GM18511 (cell line): ENCODE measurements around the gene TJAP1.

ENCODE experiments used
- ATAC-seq: cut with Tn5 transposase; IDR thresholded peaks from one replicate; pipeline ENCODE4 v1.9.1; 2021; ENCODE audit warnings: mild to moderate bottlenecking, moderate library complexity; ENCODE audit not compliant: unreplicated experiment

The TJAP1 gene, protein sequence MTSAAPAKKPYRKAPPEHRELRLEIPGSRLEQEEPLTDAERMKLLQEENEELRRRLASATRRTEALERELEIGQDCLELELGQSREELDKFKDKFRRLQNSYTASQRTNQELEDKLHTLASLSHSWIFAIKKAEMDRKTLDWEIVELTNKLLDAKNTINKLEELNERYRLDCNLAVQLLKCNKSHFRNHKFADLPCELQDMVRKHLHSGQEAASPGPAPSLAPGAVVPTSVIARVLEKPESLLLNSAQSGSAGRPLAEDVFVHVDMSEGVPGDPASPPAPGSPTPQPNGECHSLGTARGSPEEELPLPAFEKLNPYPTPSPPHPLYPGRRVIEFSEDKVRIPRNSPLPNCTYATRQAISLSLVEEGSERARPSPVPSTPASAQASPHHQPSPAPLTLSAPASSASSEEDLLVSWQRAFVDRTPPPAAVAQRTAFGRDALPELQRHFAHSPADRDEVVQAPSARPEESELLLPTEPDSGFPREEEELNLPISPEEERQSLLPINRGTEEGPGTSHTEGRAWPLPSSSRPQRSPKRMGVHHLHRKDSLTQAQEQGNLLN

DNA sequence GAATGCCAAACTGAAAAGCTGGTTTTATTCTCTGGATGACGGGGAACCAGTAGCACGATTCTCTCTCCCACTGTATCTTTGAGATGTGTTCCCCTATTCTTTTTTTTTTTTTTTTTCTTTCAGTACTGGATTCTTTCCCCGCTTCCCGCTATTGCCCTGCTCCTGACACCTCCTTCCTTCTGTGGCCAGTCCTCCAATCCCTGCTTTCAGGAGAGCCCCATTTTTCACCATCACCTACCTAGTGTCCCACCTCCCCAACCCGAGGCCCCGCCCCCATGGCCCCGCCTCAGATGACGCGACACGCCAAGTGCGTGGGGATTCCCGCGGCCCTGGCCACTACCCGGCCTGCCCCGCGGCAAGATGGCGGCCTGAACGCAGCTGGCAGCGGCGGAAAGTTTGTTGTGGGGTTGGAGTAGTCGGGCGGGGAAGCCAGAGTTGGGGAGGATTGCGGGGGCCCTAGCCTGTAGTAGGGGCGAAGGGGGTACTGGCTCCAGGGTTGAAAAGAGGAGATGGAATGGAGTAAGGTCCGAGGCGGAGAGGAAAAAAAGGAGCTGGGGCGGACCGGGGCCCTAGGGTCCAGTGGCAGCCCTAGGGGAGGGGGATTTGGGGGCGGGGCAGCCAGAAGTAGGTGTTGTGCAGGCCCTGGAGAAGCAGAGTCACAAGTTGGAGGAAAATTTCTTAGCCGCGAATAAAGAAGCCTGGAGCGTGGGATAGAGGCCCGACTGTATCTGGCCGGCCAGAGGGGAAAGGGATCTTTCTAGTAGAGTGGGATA lies at the start of gene TJAP1:
Gene TJAP1, plus strand, starts transcription at position 336 of the 773 bp plus-strand sequence. CDS start 21,432 bp downstream, outside the sequence.
- peak; percentile 97 for ATAC-seq

GRCh38 chr6:43428112-43428570 lies 49.2 kb upstream of the TJAP1 start:
- no peak for ATAC-seq

DNA sequence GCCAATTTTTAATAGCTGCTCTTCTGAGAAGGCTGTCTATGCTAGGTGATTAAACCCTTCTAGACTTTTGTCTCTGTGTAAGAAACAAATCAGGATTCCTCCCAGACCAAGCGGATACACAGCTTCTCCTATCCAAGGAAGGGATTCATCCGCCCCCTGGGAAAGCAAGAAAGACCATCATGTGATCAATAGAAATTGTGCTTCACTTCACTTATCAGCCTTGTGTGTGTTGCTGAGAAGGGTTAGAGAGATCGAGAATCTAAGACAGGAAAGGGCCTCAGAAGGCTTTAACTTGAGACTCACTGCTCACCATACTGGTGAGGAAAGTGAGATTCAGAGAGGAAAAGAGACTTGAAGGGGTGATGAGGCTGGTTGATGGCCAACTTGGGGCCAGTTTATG lies 48.5 kb upstream of the TJAP1 start:
- ATAC-seq = no peak

GRCh38 chr6:43432009-43432945 lies 45.1 kb upstream of the TJAP1 start:
- ATAC-seq = no peak

GRCh38 chr6:43433148-43433547 lies 44.2 kb upstream of the TJAP1 start:
- no peak for ATAC-seq

GRCh38 chr6:43434001-43434840 lies 43.1 kb upstream of the TJAP1 start:
- ATAC-seq = no peak

DNA sequence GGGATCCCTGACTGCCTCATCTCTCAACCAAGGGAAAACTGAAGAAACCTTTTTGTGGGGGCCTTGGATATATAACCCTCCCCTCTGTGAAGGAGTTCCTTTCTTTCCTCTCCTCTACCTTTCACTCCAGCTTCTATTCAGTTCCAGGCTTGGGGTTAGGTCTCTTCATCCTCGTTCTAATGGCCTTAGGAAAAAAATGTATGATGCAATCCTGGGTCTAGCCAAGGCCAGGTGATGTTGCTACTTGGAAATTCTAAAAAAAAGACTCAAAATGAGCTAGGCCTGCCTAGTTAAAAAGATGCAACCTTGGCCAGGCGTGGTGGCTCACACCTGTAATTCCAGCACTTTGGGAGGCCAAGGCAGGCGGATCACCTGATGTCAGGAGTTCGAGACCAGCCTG lies 42.4 kb upstream of the TJAP1 start:
- no peak for ATAC-seq

- no peak for ATAC-seq
Measured at GRCh38 chr6:43435682-43436437, 41.5 kb upstream of the TJAP1 start.

DNA sequence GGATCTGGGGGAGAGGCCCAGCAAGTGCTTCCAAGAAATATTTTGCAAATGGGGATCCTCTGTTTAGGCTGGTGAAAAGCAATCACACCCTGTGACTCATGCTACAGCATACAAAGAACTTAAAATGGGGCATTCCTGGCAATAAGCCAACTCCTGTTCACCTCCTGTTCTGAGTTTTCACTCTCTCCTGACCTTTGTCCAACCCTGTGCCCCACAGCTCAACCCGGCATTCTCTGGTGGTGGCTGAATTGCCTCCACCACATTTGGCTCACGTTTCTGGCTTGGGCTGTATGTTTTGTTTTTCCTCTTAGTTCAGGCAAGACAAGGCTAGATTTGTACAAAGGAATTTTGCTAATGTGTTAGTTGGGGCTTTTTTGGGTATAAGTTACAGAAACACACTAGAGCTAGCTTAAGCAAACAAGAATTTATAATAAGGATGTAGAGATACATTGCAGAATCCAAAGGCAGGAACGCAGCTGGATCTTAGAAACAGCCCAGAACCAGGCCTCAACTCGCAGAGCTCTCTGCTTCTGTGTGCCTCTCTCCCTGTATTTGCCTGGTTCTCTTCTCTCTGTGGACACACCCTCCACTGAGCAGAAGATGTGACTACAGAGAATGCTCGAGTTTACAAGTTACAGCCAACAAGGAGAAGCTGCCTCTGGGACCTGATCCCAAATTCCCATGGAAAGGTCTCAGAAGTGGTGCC lies 40.6 kb upstream of the TJAP1 start:
- ATAC-seq = no peak

- ATAC-seq = no peak
Measured at GRCh38 chr6:43437700-43438099, 39.7 kb upstream of the TJAP1 start.

DNA sequence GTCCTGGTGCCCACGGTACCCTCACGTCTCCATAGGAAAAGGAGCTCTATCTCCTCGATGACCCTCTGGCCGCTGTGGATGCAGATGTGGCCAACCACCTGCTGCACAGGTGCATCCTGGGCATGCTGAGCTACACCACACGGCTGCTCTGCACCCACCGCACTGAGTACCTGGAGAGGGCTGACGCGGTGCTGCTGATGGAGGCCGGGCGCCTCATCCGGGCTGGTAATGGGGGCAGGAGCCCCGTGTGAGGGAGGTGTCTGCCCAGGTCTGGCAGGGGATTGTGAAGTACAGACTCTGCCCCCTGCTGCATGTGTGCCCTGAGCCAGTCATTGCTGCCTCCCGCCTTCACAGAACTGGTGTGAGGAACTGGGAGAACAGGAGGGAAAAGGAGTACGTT lies 34.4 kb upstream of the TJAP1 start:
- ATAC-seq = no peak

- ATAC-seq = no peak
Measured at GRCh38 chr6:43444036-43444435, 33.3 kb upstream of the TJAP1 start.

- ATAC-seq = no peak
Measured at GRCh38 chr6:43444582-43444981, 32.8 kb upstream of the TJAP1 start.

GRCh38 chr6:43445576-43445975 lies 31.8 kb upstream of the TJAP1 start:
- ATAC-seq = no peak

DNA sequence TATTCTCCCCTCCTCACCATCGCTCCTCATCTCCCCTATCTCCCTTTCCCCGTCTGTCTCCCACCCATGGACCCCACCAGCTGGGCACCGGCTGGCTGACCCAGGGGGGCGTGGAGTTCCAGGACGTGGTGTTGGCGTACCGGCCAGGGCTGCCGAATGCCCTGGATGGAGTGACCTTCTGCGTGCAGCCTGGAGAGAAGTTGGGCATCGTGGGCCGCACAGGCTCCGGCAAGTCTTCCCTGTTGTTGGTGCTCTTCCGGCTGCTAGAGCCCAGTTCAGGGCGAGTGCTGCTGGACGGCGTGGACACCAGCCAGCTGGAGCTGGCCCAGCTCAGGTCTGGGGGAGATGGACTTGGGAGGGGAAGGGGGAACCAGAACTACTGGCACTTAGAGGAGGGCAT lies 29.8 kb upstream of the TJAP1 start:
- no peak for ATAC-seq

DNA sequence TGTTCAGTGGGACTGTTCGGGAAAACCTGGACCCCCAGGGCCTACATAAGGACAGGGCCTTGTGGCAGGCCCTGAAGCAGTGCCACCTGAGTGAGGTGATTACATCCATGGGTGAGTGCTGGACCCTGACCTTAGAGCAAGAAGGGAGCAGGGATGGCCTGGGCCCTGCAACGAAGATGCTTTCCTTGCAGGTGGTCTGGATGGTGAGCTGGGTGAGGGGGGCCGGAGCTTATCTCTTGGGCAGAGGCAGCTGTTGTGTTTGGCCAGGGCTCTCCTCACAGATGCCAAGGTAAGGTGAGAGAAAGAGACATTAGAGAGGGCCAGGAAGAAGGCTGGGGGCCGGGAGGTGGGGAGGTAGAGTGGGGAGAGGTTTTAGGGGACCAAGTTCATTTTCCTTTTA lies 28.5 kb upstream of the TJAP1 start:
- ATAC-seq = no peak

- ATAC-seq = no peak
Measured at GRCh38 chr6:43450699-43451131, 26.7 kb upstream of the TJAP1 start.

- no peak for ATAC-seq
Measured at GRCh38 chr6:43451348-43451747, 26.0 kb upstream of the TJAP1 start.
